CD1c-positive myeloid dendritic cell (primary cell): ENCODE data around the gene DNALI1.
"Not testable (repeated sequence)": the region's sequence is repeated elsewhere in the genome, so short reads cannot be mapped to it uniquely, and the experiment has no call there.

Experiments
- DNase-seq: peaks from one replicate; pipeline ENCODE4 v3.0.0-alpha.2; 2016; ENCODE audit errors: extremely low spot score

DNALI1 gene

DNA sequence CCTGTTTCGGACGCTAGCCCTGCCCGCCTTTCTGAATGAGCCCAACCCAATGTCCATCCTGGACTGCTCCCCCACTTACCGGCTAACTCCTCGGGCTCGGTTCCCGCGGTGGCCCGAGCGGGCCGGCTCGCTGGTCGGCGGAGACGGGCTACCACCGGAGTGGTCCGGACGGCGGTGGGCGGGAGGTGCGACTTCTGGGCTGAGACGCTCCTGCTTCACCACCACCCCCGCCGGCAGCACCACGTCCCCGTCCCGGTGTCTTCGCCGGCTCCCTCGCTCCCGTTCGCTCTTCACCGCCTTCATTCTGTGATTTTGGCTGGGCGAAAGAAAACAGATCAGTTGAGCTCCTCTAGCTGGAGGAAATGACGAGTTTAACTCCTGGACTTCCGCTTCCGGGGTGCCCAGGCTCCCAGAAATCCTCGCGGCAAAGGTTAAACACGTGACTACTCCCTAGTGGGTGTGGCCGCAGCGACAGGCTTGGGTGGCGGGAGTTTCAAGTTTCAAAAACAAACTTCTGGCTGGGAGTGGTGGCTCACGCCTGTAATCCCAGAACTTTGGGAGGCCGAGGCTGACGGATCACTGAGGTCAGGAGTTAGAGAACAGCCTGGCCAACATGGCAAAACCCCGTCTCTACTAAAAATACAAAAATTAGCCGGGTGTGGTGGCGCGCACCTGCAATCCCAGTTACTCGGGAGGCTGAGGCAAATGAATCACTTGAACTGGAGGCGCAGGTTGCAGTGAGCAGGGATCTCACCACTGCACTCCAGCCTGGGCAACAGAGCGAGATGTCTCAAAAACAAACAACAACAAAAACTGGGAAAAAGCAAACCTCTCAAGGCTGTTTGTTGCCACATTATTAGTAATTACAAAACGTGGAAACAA lies 2.6 kb upstream of the DNALI1 start, which contains the start of gene SNIP1:
Gene SNIP1 (minus strand): TSS at position 367 of the 882 bp plus-strand sequence. CDS start 64 bp downstream, at position 303.
- peak; percentile 97 for DNase-seq

GRCh38 chr1:37557402-37557801 lies 662 bp downstream of the DNALI1 start:
- no peak for DNase-seq

- DNase-seq, result no peak
These were observed 1.7 kb downstream of the DNALI1 start for GRCh38 chr1:37558411-37558810.

DNA sequence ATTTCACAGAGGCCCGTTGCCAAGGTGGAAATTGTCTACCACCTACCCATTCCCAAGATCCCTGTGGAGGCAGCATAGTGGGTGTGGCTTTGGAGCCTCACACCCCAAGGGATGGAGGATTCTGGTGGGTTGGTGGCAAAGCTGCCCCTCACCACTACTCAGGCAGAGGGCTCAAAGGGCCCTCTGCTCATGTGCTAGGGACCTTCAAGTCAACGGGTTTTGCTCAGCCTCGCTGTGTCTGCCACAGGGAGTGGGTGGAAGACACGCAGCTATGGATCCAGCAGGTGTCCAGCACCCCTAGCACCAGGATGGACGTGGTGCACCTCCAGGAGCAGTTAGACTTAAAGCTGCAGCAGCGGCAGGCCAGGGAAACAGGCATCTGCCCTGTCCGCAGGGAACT lies 2.3 kb downstream of the DNALI1 start:
- DNase-seq, result no peak

DNA sequence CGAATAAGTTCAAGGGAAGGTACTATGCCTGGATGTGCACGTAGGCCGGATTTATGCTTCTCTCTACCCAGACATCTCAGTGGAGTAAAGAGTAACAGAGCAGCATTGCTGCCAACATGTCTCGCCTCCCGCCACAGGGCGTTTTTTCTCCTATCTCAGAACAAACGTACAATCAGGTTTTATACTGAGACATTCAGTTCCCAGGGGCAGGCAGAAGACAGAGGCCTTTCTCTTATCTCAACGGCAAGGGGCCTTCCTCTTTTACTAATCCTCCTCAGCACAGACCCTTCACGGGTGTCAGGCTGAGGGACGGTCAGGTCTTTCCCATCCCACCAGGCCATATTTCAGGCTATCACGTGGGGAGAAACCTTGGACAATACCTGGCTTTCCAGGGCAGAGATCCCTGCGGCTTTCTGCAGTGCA lies 3.2 kb downstream of the DNALI1 start:
- not testable (repeated sequence) for DNase-seq

DNA sequence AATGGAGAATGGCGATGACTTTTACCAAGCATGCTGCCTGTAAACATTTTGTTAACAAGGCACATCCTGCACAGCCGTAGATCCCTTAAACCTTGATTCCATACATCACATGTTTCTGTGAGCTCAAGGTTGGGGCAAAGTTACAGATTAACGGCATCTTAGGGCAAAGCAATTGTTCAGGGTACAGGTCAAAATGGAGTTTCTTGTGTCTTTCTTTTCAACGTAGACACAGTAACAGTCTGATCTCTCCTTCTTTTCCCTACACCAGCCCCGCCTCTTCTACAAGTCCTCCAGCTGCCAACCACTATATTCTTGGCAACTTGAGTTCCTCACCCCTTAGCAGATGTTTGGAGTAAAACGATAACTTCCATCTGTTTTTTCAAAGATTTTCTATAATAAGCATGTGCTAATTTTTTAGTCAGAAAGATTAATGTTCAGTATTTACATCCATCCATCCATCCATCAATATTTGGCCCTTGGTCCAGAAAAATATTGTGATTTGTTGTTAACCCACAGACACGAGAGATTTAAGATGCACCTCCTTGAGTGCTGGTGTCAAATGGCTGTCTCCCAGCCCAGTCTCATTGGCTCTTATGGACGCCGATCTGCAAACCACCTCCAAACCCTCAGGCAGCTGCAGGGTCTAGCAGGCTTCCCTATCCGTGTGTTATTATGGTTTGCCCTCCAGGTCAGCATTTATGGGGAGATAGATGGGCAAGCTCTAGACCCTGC lies 3.8 kb downstream of the DNALI1 start:
- no peak for DNase-seq

DNA sequence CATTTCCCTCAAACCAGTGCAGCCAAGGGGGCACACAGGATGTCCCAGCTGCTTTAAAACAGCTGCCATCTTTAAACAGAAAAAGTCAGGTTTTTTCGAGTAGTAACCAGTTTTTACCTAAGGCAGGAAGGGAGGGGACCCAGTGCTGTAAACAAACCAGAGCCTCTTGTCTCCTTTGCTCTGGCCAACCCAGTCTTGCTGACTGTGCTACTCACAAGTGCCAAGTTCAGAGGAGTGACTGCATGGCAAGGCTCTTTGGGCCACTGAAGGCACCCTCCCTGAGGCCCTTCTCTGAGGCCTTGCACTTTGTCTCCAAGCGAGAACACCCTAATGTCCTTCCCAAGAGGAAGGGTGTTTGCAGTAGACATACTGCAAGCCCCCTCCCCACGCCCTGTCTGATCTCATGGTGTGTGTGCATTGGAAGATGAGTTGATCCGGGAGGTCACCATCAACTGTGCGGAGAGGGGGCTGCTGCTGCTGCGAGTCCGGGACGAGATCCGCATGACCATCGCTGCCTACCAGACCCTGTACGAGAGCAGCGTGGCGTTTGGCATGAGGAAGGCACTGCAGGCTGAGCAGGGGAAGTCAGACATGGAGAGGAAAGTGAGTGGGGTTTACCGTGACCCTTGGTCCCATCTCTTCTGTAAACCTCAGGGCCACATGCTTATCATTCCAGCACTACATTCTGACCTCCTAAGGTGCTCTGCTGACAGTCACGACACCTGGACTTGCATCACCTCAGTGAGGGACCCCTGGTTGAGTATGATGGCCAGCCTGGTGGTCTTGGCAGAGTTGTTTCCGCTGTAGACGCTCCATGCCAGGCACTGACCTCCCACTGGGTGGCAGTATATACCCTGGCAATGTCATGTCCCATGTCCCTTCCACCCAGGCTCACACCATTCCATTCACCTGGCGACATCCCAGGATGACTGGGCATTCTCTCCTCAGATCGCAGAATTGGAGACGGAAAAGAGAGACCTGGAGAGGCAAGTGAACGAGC lies 4.7 kb downstream of the DNALI1 start:
- DNase-seq, result no peak

- DNase-seq, result no peak
These were observed 6.2 kb downstream of the DNALI1 start for GRCh38 chr1:37562984-37563383.

- DNase-seq, result no peak
These were observed 8.2 kb downstream of the DNALI1 start for GRCh38 chr1:37564892-37565291.

GRCh38 chr1:37567023-37567422 lies 10.3 kb downstream of the DNALI1 start:
- no peak for DNase-seq

- DNase-seq, result no peak
These were observed 14.0 kb downstream of the DNALI1 start for GRCh38 chr1:37570528-37571334.

DNA sequence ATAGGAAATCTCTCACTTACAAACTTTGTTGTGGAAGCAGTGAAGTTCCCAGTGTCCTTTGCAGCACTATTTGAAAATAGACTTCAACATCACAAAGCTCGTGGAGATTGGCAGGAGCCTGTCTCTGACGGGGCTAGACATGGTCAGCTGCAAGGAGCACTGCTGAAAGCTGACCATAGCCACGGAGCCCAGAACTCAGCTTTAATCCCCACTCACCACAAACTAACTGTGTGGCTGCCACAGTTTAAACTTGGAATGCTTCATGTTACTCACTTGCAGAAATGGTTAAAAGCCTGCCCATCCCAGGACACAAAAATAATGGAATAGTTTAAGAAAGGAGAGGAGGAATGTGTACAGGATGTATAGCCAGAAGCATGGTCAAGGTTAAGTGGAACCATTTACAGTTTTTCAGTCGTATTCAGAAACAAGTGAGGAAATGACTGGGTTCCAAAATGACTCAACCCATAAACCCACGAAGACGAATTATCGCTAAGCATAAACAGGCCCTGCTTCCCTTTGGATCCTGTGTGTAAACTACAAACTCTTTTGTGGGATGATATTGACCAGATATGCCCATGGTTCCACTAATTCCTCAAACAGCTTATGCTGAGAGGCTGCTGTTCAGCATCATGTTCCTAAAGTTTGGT lies 18.2 kb downstream of the DNALI1 start:
- no peak for DNase-seq

- DNase-seq, result no peak
These were observed 19.0 kb downstream of the DNALI1 start for GRCh38 chr1:37575692-37576091.

- DNase-seq, result not testable (repeated sequence)
These were observed 27.8 kb downstream of the DNALI1 start for GRCh38 chr1:37584544-37584943.

- DNase-seq, result no peak
These were observed 32.2 kb downstream of the DNALI1 start for GRCh38 chr1:37588939-37589338.

DNA sequence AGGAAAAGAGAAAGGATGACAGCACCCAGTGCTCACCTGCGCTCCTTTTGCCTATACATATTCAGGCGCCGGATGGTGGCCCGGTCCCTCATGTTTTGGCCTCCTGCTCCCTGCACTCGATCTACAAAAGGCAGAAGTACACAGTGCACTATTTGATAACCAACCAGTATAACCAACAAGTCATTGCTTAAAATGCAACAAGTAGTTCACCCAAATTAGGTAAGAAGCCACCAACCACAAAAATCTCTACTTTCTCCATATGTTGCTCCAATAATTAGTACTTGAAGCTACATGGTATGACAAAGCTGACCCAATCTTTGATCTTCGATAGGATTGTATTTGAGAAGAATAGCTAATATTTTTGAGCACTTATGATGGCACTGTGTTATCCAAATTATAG lies 37.0 kb downstream of the DNALI1 start:
- no peak for DNase-seq

DNA sequence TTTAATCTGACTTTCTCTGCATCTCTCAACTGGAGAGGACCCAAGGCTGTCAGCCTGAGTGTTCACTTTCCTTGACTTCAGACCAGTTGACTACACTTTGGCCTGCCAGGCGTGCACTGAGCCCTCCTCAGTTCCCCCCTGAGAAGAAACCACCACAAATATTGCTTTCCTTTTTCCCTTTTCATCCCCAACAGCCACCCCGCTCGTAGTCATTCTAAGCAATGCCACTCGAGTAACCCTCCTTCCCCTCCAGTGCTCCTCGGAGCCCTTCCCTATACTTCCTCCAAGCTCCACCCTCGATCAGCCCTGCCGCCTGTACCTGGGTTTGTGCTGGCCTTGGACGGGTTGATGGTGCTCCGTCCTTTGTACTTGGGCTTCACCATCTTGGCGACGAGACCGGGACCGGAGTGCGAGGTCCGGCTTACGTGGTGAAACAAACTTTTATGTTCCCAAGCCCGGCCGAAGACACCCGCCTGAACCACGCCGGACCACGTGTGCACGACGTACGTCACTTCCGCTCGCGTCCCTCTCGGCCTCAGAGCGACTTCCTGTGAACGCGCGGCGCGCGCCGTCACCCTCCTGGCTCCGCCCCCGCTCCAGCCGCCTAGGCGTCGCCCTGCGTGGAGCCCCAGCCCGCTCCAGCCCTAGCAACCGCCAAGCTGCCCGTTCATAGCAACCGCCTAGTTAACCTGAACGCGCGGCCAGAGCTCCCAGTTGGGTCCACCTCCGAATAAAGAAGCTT lies 38.9 kb downstream of the DNALI1 start, which contains the start of gene GNL2:
Gene GNL2 (minus strand): TSS at position 498 of the 742 bp plus-strand sequence. CDS start 115 bp downstream, at position 383.
- DNase-seq, result peak; percentile 99

GRCh38 chr1:37596182-37596667 lies 39.5 kb downstream of the DNALI1 start:
- no peak for DNase-seq

GRCh38 chr1:37599940-37600339 lies 43.2 kb downstream of the DNALI1 start:
- no peak for DNase-seq
